ENCODE results near the gene KMT2B.
A peak's percentile ranks its signal among the peaks of the same experiment; 100 is the strongest.

Gene KMT2B

GRCh38 chr19:35740423-35741202 lies 22.8 kb downstream of the KMT2B start:
- DNase-seq (ENCODE audit: low read depth, low spot score): peak; percentile 89

- no peak for DNase-seq (ENCODE audit: low read depth, low spot score)
Measured at GRCh38 chr19:35741203-35741515, 23.4 kb downstream of the KMT2B start.

GRCh38 chr19:35742121-35742724 lies 24.4 kb downstream of the KMT2B start, which contains the start of gene IGFLR1:
Gene IGFLR1 (minus strand): TSS chr19:35742452. CDS start chr19:35741180, 1,272 bp downstream.
- no peak for DNase-seq (ENCODE audit: low read depth, low spot score)

- no peak for DNase-seq (ENCODE audit: low read depth, low spot score)
Measured at GRCh38 chr19:35743640-35744429, 26.0 kb downstream of the KMT2B start.

GRCh38 chr19:35744430-35745327 lies 26.9 kb downstream of the KMT2B start:
- peak; percentile 83 for DNase-seq (ENCODE audit: low read depth, low spot score)

GRCh38 chr19:35745328-35746086 lies 27.7 kb downstream of the KMT2B start, which contains the start of the genes PSENEN and U2AF1L4:
Gene PSENEN (plus strand): TSS chr19:35745651. CDS start chr19:35745931, 280 bp downstream.
Gene U2AF1L4 (minus strand): TSS chr19:35745418. CDS start chr19:35745391, 27 bp downstream.
- DNase-seq (ENCODE audit: low read depth, low spot score): peak; percentile 98

- DNase-seq (ENCODE audit: low read depth, low spot score): no peak
Measured at GRCh38 chr19:35746087-35746462, 28.3 kb downstream of the KMT2B start.

- DNase-seq (ENCODE audit: low read depth, low spot score): no peak
Measured at GRCh38 chr19:35746531-35746930, 28.7 kb downstream of the KMT2B start.

- peak; percentile 99 for DNase-seq (ENCODE audit: low read depth, low spot score)
Measured at GRCh38 chr19:35748106-35749020, 30.6 kb downstream of the KMT2B start, which contains the start of gene LIN37. Gene LIN37 (plus strand): TSS chr19:35748576. CDS start chr19:35748725, 149 bp downstream.

GRCh38 chr19:35750167-35750566 lies 32.4 kb downstream of the KMT2B start:
- DNase-seq (ENCODE audit: low read depth, low spot score): no peak

GRCh38 chr19:35751839-35752745 lies 34.3 kb downstream of the KMT2B start:
- no peak for DNase-seq (ENCODE audit: low read depth, low spot score)

- no peak for DNase-seq (ENCODE audit: low read depth, low spot score)
Measured at GRCh38 chr19:35752746-35753350, 35.0 kb downstream of the KMT2B start.

GRCh38 chr19:35753634-35754369 lies 36.0 kb downstream of the KMT2B start:
- DNase-seq (ENCODE audit: low read depth, low spot score): no peak

- DNase-seq (ENCODE audit: low read depth, low spot score): no peak
Measured at GRCh38 chr19:35754370-35755130, 36.7 kb downstream of the KMT2B start.

GRCh38 chr19:35755131-35755549 lies 37.3 kb downstream of the KMT2B start:
- DNase-seq (ENCODE audit: low read depth, low spot score): no peak

All from brain pericyte (primary cell).